GM08714 (cell line): ENCODE data around the gene PDE2A.

ENCODE experiments used
- H3K4me3 ChIP-seq: fragments of 200-500 bp; sonication (Bioruptor generic); 2 replicates; pipeline ENCODE4 v1.5.1; 2014; ENCODE audit warnings: mild to moderate bottlenecking, low read length, inconsistent platforms
- ZNF274 ChIP-seq: IDR thresholded peaks from 2 replicates; pipeline ENCODE4 v1.6.1; 2012; ENCODE audit warnings: mild to moderate bottlenecking, low read depth, low read length

The PDE2A gene

DNA sequence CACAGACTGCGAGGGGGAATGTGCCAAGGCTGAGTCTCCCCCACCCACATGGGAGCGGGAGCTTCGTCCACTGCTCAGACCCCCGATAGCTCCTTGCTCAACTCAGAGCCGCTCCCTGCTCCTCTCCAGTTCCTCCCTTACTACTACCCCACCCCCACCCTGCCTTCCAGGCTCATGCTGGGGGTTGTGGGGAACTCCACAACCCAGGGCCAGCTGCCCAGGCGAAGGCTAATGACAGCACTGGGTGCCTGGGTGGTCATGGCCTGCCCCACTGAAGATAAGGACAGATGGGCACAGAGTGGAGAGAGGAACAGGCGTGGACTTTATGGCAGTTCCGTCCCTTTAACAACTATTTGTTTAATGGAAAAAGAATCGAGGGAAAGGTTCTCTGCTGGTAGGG lies 73.7 kb downstream of the PDE2A start:
- no peak for TF ChIP-seq ZNF274
- H3K4me3 ChIP-seq = no peak overlapping the region

DNA sequence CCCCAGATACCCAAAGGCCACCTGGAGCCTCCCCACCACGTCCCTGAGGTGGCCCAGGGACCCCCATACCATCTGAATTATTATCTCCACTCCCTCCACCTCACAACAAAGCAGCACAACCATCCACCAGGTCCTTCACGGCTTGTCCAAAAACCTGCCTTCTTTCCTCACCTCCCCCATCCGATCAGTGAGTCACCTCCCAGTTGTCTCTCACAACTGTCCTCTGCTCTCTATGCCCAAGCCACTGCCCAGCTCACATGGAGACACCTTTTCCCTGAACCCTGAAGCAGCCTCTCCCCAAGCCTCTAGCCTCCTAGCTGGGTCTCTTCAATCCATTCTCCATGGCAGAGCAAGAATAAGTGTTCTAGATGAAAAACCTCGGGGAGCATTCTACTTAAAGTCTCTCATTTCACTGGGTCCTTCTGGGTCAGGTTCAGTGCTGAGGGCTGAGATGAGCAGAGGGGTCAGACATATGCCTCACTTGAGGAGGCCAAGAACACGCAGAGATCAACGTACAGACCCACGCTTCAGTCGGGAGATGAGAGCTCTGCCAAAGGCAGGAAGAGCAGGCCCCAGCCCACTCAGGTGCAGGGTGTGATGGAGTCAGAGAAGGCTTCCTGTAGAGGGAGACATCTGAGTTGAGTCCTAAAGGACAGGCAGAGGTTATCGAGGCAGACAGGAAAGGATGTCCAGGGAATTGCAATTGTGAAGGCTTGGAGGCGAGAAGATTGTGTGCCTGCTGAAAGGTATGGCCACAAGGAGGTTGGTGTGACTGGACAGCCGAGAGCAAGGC lies 74.7 kb downstream of the PDE2A start:
- H3K4me3 ChIP-seq = no peak overlapping the region

DNA sequence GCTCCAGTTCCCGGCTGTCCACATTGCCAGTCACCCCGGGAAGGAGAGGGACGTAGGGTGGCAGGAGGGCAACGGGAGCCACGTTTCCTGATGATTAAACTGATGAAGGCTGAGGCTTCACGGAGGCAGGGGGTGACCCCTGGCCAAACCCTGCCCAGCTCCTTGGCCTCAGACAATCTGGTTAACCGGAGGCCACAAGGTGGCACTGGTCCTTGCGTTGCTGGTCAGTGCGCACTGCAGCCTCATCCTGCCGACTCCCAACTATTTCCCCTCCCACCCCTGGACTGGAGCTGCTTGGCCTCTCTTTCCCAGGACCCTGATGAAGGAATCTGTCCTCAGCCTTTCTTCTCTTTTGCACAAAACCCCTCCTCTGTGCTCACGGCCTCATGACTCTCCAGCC lies 75.3 kb downstream of the PDE2A start:
- no peak for TF ChIP-seq ZNF274
- H3K4me3 ChIP-seq = no peak overlapping the region

More for the DNA sequence above, 74.7 kb downstream of the PDE2A start:
- no peak for TF ChIP-seq ZNF274

DNA sequence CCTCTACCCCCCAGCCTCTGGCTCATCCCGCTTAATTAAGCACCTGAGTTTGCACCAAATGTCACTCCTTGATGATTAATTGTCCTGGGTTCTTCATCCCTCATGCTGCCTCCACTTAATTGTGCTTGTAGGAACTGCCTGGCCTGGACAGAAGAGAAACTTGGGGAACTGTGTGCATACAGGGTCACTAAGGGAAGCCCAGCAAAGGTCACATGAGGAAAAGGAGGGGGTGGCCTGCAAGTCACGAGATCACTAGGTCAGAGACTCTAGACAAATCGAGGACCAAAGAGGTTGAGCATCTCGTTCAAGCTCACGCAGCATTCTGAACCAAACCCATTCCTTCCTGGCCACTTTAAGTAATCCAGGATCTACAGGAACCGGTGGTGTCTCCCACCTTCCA lies 75.8 kb downstream of the PDE2A start:
- H3K4me3 ChIP-seq = no peak overlapping the region
- TF ChIP-seq ZNF274 = no peak

- no peak overlapping the region for H3K4me3 ChIP-seq
- no peak for TF ChIP-seq ZNF274
These were observed 76.5 kb downstream of the PDE2A start for GRCh38 chr11:72597721-72598120.

GRCh38 chr11:72595292-72595684 lies 78.9 kb downstream of the PDE2A start:
- no peak for TF ChIP-seq ZNF274
- H3K4me3 ChIP-seq = no peak overlapping the region

DNA sequence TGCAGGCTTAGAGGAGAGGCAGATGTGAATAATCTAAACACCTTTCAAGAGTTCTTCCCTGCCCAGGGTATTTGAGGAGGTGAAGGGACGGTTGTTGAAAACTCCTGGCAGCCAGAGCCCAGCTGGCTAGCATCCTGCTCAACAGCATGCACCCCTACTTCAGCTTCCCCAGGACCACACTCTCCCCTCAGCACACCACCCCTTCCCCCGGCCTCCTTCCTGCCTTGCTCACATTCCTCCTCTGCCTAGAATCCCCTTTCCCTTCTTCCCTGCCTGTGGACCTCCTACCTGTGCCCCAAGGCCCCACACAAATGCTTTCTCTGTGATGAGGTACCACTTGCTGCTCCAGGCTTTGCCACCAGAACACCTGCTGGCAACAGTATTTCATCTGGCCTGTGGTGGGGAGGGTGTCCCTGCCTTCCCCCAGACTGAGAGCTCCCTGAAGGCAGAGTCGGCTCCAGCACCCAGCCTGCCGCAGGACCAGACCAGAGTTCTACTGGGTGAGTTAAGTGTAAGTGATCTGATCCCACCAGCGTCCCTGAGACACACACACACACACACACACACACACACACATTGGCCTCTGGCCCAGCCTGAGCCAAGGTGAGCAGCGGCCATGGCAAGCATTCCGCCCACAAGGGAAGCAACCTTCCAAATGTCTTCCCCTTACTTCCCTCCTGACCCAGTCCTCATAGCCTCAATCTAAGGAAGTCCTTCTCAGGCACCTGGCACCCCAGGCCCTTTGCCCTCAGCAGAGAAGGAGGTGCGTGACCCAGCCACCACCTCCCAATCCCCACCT lies 79.5 kb downstream of the PDE2A start:
- no peak overlapping the region for H3K4me3 ChIP-seq
- TF ChIP-seq ZNF274 = no peak

DNA sequence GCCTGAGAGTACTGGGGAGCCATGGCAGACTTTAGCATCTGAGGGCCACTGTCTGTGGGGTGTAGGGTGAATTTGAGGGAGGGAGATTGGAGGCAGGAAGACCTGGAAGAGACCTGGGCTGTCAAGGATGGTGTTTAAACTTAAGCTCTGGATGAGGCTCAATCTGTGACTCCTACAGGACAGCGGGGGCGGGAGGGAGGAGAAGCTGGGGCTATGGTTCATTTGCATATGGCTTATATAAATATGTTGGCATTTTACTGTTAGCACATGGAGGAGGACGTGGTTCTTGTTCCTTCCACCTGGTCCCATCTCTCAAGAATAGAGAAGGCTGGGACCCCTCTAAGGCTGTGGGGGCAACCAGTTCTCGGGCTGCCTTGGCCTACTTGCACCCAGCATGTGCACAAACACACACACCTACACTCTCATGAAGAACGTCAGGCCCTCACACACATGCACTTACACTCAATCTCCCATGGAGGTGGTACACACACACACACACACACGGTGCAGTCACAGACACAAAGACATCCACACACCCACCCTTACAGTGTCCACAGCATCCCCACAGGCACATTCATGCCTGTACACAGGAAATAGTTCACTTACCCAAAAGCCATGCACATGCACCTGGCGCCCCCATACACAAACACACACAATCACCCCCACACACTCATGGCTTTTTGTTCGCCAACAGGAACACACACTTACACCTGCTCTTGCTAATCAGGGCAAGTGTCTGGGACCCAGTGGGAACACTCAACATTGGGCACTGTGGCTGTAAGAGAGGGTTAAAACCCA lies 81.3 kb downstream of the PDE2A start:
- no peak overlapping the region for H3K4me3 ChIP-seq

DNA sequence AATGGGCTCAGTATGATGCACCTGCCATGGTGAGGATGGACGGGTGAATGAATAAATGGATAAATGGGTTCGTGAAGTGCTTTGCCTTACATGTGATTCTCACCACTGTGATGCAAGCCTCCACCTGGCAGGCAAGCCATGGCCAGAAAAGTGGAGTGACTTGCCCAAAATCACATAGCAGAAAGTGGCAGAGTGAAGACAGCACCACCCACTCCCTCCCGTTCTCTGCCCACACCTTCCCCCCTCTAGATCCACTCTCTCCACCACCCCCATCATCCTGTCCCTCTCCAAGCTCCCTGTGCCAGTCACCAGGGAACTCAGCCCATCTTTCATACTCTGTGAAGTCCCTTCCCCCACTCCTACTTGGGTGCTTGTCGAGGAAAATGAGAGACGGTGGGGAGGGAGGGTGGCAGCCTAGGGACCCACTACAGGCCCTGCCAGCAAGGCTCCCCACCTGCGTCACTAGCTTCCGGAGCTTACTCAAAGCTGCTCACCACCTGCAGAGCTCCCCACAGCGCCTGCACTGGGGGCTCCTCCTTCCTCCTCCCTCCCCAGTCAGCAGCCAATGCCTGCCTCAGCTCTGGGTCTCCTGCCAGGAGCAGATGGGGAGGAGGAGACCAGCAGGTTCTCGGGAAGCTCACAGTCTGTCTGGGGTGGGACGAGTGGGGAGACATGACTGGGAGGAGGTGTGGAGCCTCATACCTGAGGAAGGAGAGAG lies 82.3 kb downstream of the PDE2A start:
- H3K4me3 ChIP-seq = no peak overlapping the region
- TF ChIP-seq ZNF274 = no peak

More for the DNA sequence above, 81.3 kb downstream of the PDE2A start:
- no peak for TF ChIP-seq ZNF274

DNA sequence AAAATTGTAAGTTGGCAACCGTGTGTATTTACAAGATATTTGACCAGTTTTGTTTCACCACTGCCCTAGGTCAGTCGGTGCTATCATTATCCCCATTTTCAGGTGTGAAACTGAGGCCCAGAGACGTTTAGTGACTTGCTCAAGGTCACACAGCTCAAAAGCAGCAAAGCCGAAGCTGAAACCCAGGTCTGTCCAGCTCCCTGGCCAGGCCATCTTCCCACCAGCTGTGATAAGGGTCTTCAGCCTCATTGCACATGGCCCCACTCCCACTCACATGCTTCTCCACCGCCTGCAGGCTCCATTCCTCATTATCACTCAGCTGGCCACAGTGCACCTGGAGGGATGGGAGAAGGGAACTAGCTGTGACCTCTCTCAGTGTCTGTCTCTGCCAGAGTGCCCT lies 83.2 kb downstream of the PDE2A start:
- TF ChIP-seq ZNF274 = no peak
- H3K4me3 ChIP-seq = no peak overlapping the region

DNA sequence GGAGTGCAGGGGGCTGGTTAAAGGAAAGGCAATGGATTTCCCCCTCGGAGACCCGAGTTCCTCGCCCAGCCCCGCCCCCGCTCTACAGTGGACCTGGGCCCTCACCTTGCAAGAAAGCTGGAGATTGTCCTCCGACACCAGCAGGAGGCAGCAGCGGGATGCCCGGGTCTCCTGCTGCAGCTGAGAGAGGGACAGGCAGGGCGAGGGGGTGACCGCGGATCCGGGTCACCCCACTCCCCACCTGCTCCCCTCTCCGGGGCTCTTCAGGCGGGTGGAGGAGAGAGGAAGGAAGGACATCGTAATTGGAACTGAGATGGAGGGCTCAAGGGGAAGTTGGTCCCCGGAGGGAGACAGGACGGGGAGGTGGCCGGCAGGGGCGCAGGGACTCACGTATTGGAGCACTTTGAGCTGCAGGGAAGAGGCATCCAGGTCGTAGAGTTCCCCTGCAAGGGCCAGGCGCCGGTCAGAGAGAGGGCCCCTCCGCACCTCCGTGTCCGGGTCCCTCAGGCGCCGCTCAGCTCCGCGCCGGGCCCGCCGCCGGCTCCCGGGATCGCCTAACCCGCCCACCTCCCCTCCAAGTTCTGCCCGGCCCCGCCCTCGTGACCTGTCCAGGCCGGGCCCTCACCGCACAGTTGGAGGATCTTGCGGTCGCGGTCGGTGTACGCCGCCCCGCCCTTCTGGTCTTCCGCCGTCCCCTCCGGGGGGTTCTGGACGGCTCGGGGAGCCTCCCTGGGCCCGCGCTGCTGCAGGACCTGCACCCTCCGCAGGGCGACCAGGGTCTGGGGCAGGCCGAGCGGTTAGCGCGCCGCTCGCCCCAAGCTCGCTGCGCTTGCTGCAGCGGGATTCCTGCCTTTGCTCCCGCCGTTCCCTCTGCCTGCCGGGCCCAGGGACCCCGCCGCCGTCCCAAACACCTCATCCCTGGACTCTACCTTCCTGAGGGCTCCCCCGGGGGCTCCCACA lies 84.1 kb downstream of the PDE2A start:
- no peak overlapping the region for H3K4me3 ChIP-seq
- TF ChIP-seq ZNF274 = no peak

GRCh38 chr11:72588421-72589410 lies 85.5 kb downstream of the PDE2A start:
- no peak for TF ChIP-seq ZNF274
- H3K4me3 ChIP-seq = no peak overlapping the region
